Suprapubic skin (tissue), 4 donors: Measurements from ENCODE around the gene HMGCLL1. TPM values are rescaled to one million over a fixed set of nuclear protein-coding genes. Genes with fewer than 3 reads are reported as not detected.

Experiments
- DNase-seq, 2 donors: peaks; one replicate each; pipeline ENCODE4 v3.0.0-alpha.2; 2019; ENCODE audit warnings: low spot score in 2 of 2
- H3K27ac ChIP-seq: fragments of 200-600 bp; sonication (generic); one replicate; pipeline ENCODE4 v1.5.1; 2019
- H3K27me3 ChIP-seq: fragments of 200-600 bp; sonication (generic); one replicate; pipeline ENCODE4 v1.5.1; 2019
- H3K36me3 ChIP-seq: fragments of 200-600 bp; sonication (generic); one replicate; pipeline ENCODE4 v1.5.1; 2019
- H3K4me1 ChIP-seq: fragments of 200-600 bp; sonication (generic); one replicate; pipeline ENCODE4 v1.5.1; 2019
- H3K4me3 ChIP-seq: fragments of 200-600 bp; sonication (generic); one replicate; pipeline ENCODE4 v1.5.1; 2019; ENCODE audit warnings: mild to moderate bottlenecking
- H3K9me3 ChIP-seq: fragments of 200-600 bp; sonication (generic); one replicate; pipeline ENCODE4 v1.5.1; 2019
- CTCF ChIP-seq, 2 donors: fragments of 200-600 bp in 1 of 2; fragments of 450-650 bp in 1 of 2; sonication (generic) in 1 of 2; IDR thresholded peaks; one replicate each; pipeline ENCODE4 v1.5.1; 2016 to 2019; ENCODE audit warnings: antibody characterized with exemption in 2 of 2, mild to moderate bottlenecking in 1 of 2, moderate library complexity in 1 of 2
- EP300 ChIP-seq: sonication (generic); formaldehyde crosslinking; IDR thresholded peaks from one replicate; pipeline ENCODE4 v1.6.1; 2017; ENCODE audit warnings: antibody characterized with exemption
- POLR2A ChIP-seq, 2 donors: fragments of 450-650 bp; IDR thresholded peaks; one replicate each; pipeline ENCODE4 v1.6.1; 2017; ENCODE audit warnings: antibody characterized with exemption in 2 of 2, mild to moderate bottlenecking in 2 of 2, moderate library complexity in 2 of 2
- POLR2AphosphoS5 ChIP-seq, 3 donors: sonication (generic); formaldehyde crosslinking; IDR thresholded peaks; one replicate each; pipeline ENCODE4 v1.6.1; 2017; ENCODE audit warnings: antibody characterized with exemption in 3 of 3
- WGBS: methylation state at CpG from one replicate; pipeline ENCODE4 v1.1.5; 2018; 5-methylcytosine and 5-hydroxymethylcytosine counted together
- total RNA-seq, 4 donors: library from RNA; depleted of rRNA; stranded (reverse); fragments of >200 nt; gene quantifications; one replicate each; pipeline ENCODE4 v1.1.0, GENCODE V29; 2016

HMGCLL1 gene
- total RNA-seq, 4 donors from 2014 or later, result 0.23 to 0.62 TPM; not detected in 2

GRCh38 chr6:55601120-55601519, 22.1 kb upstream of the HMGCLL1 start:
- WGBS, result 93% methylated on average over 2 of the region's 2 CpGs
- H3K4me3 ChIP-seq, result no peak overlapping the region
- H3K36me3 ChIP-seq, result no peaks in the 10 kb centered on the region
- no peaks in the 10 kb centered on the region for H3K4me1 ChIP-seq
- TF ChIP-seq POLR2AphosphoS5 (IDR thresholded peaks at IDR 0.05), result no peak
- no peak for TF ChIP-seq EP300
- no peak for TF ChIP-seq POLR2A (IDR thresholded peaks at IDR 0.05)
- no peak for TF ChIP-seq CTCF (IDR thresholded peaks at IDR 0.05)
- no peaks in the 10 kb centered on the region for H3K9me3 ChIP-seq
- no peak for DNase-seq
- no peak overlapping the region for H3K27ac ChIP-seq
- H3K27me3 ChIP-seq, result no peaks in the 10 kb centered on the region

GRCh38 chr6:55594442-55594841, 15.4 kb upstream of the HMGCLL1 start:
- DNase-seq, result no peak
- TF ChIP-seq POLR2A (IDR thresholded peaks at IDR 0.05), result no peak
- TF ChIP-seq POLR2AphosphoS5 (IDR thresholded peaks at IDR 0.05), result no peak
- TF ChIP-seq EP300, result no peak
- TF ChIP-seq CTCF (IDR thresholded peaks at IDR 0.05), result no peak
- Histone ChIP-seq H3K9me3 (no peaks in the 10 kb centered on the region), H3K36me3 (no peaks in the 10 kb centered on the region), H3K27ac (no peak overlapping the region), H3K4me1 (no peaks in the 10 kb centered on the region), H3K4me3 (no peak overlapping the region), H3K27me3 (no peaks in the 10 kb centered on the region)
- 31% methylated on average over 2 of the region's 2 CpGs for WGBS

GRCh38 chr6:55584654-55585354, 5.8 kb upstream of the HMGCLL1 start:
- no peak for DNase-seq
- H3K27me3 ChIP-seq, result no peaks in the 10 kb centered on the region
- TF ChIP-seq CTCF (IDR thresholded peaks at IDR 0.05), result no peak
- no peak overlapping the region for H3K4me3 ChIP-seq
- H3K4me1 ChIP-seq, result no peaks in the 10 kb centered on the region
- no peaks in the 10 kb centered on the region for H3K9me3 ChIP-seq
- no peaks in the 10 kb centered on the region for H3K36me3 ChIP-seq
- H3K27ac ChIP-seq, result no peak overlapping the region

GRCh38 chr6:55576811-55577210, 2.2 kb downstream of the HMGCLL1 start:
- peaks cover 10% of the 10 kb centered on the region for H3K27me3 ChIP-seq
- H3K27ac ChIP-seq, result no peak overlapping the region
- H3K4me1 ChIP-seq, result peaks cover 8% of the 10 kb centered on the region
- TF ChIP-seq EP300 (no peak), POLR2AphosphoS5 (IDR thresholded peaks at IDR 0.05) (no peak), CTCF (IDR thresholded peaks at IDR 0.05) (no peak)
- H3K4me3 ChIP-seq, result no peak overlapping the region
- WGBS, result 79% methylated on average over 3 of the region's 3 CpGs
- H3K36me3 ChIP-seq, result no peaks in the 10 kb centered on the region
- H3K9me3 ChIP-seq, result no peaks in the 10 kb centered on the region
- no peak for DNase-seq

- WGBS, result 86% methylated on average over 2 of the region's 2 CpGs
Observed at GRCh38 chr6:55574556-55574955, 4.4 kb downstream of the HMGCLL1 start.

More at GRCh38 chr6:55574556-55574955, 4.4 kb downstream of the HMGCLL1 start:
- Histone ChIP-seq H3K27me3 (peaks cover 10% of the 10 kb centered on the region), H3K4me1 (peaks cover 8% of the 10 kb centered on the region), H3K36me3 (no peaks in the 10 kb centered on the region), H3K4me3 (no peak overlapping the region), H3K9me3 (no peaks in the 10 kb centered on the region), H3K27ac (no peak overlapping the region)
- DNase-seq, result no peak
- TF ChIP-seq POLR2AphosphoS5 (IDR thresholded peaks at IDR 0.05) (no peak), CTCF (IDR thresholded peaks at IDR 0.05) (no peak), EP300 (no peak), POLR2A (IDR thresholded peaks at IDR 0.05) (no peak)
